Measurements from ENCODE around the gene MRPL36. TPM values are rescaled to one million over a fixed set of nuclear protein-coding genes. Genes with fewer than 3 reads are reported as not detected.

The MRPL36 gene
- total RNA-seq, 4 donors from 2014 or later = 37.7 to 63.4 (median 46.7) TPM

GRCh38 chr5:1762883-1763547, 36.6 kb downstream of the MRPL36 start:
- H3K36me3 ChIP-seq = no peaks in the 10 kb centered on the region
- WGBS, 2 donors (ENCODE audit: low coverage in 1 of 2) = 85 to 86% methylated on average over 5 to 6 of the region's 13 CpGs
- no peak overlapping the region for H3K4me3 ChIP-seq
- H3K4me1 ChIP-seq = no peaks in the 10 kb centered on the region
- H3K27me3 ChIP-seq = peaks cover 72% of the 10 kb centered on the region
- ATAC-seq = no peak
- H3K9me3 ChIP-seq = no peaks in the 10 kb centered on the region
- no peak for TF ChIP-seq POLR2AphosphoS5 (IDR thresholded peaks at IDR 0.05)
- no peak for TF ChIP-seq EP300 (IDR thresholded peaks at IDR 0.05)
- TF ChIP-seq POLR2A (IDR thresholded peaks at IDR 0.05) = no peak
- TF ChIP-seq CTCF (IDR thresholded peaks at IDR 0.05) = no peak
- H3K27ac ChIP-seq = no peak overlapping the region

- Histone ChIP-seq H3K36me3 (no peaks in the 10 kb centered on the region), H3K4me3 (no peak overlapping the region), H3K27me3 (peaks cover 69% of the 10 kb centered on the region), H3K27ac (no peak overlapping the region), H3K9me3 (no peaks in the 10 kb centered on the region), H3K4me1 (no peaks in the 10 kb centered on the region)
- ATAC-seq = no peak
- WGBS, 2 donors (ENCODE audit: low coverage in 1 of 2) = 62% methylated on average over 7 of the region's 25 CpGs; no CpG with 5 or more reads in 1 of the 2 donors
- TF ChIP-seq POLR2A (IDR thresholded peaks at IDR 0.05) (no peak), EP300 (IDR thresholded peaks at IDR 0.05) (no peak), POLR2AphosphoS5 (IDR thresholded peaks at IDR 0.05) (no peak), CTCF (IDR thresholded peaks at IDR 0.05) (no peak)
Measured at GRCh38 chr5:1762121-1762882, 37.3 kb downstream of the MRPL36 start.

GRCh38 chr5:1761453-1761755, 38.2 kb downstream of the MRPL36 start:
- Histone ChIP-seq H3K9me3 (no peaks in the 10 kb centered on the region), H3K27me3 (peaks cover 69% of the 10 kb centered on the region), H3K4me1 (no peaks in the 10 kb centered on the region), H3K4me3 (no peak overlapping the region), H3K27ac (no peak overlapping the region), H3K36me3 (no peaks in the 10 kb centered on the region)
- WGBS, 2 donors (ENCODE audit: low coverage in 1 of 2) = 70 to 92% methylated on average over 4 to 8 of the region's 11 CpGs
- no peak for ATAC-seq
- TF ChIP-seq POLR2AphosphoS5 (IDR thresholded peaks at IDR 0.05) (no peak), CTCF (IDR thresholded peaks at IDR 0.05) (no peak), POLR2A (IDR thresholded peaks at IDR 0.05) (no peak), EP300 (IDR thresholded peaks at IDR 0.05) (no peak)

- TF ChIP-seq POLR2AphosphoS5 (IDR thresholded peaks at IDR 0.05) (no peak), CTCF (IDR thresholded peaks at IDR 0.05) (no peak), POLR2A (IDR thresholded peaks at IDR 0.05) (no peak), EP300 (IDR thresholded peaks at IDR 0.05) (no peak)
Measured at GRCh38 chr5:1760656-1761452, 38.8 kb downstream of the MRPL36 start.

More at GRCh38 chr5:1760656-1761452, 38.8 kb downstream of the MRPL36 start:
- Histone ChIP-seq H3K4me3 (no peak overlapping the region), H3K27ac (no peak overlapping the region), H3K4me1 (no peaks in the 10 kb centered on the region), H3K9me3 (no peaks in the 10 kb centered on the region), H3K36me3 (no peaks in the 10 kb centered on the region), H3K27me3 (peaks cover 64% of the 10 kb centered on the region)
- 59 to 75% methylated on average over 12 to 14 of the region's 28 CpGs for WGBS, 2 donors (ENCODE audit: low coverage in 1 of 2)
- ATAC-seq = no peak

All from gastroesophageal sphincter (tissue), 4 donors.